ENCODE results near the gene PPM1B.

- TF ChIP-seq CTCF (IDR thresholded peaks at IDR 0.05): no peak
- no peak for TF ChIP-seq POLR2AphosphoS5 (IDR thresholded peaks at IDR 0.05)
Observed at GRCh38 chr2:44119878-44120277, 48.8 kb upstream of the PPM1B start.
